ENCODE results near the gene NOD2. TPM values are rescaled to one million over a fixed set of nuclear protein-coding genes. Genes with fewer than 3 reads are reported as not detected.

NOD2 gene
- total and polyA plus RNA-seq, 2 of the 13 experiments (the other 11 are each of a cell fraction or from before 2014, with no cell fraction given) = 0.27 to 0.81 TPM

- TF ChIP-seq BORCS8-MEF2B (CRISPR knock-in tag; IDR thresholded peaks at IDR 0.05) = no peak
- TF ChIP-seq SAFB2 (CRISPR knock-in tag; IDR thresholded peaks at IDR 0.05; ENCODE audit: borderline replicate concordance, low read depth) = no peak
- TF ChIP-seq CCAR2 (optimal IDR thresholded peaks at IDR 0.05; ENCODE audit: low read depth, low read length) = no peak
- no peak for TF ChIP-seq ZNF816 (CRISPR knock-in tag; IDR thresholded peaks at IDR 0.05; ENCODE audit: borderline replicate concordance)
- TF ChIP-seq ZNF414 (CRISPR knock-in tag; IDR thresholded peaks at IDR 0.05) = no peak
- no peak for TF ChIP-seq ZNF329 (CRISPR knock-in tag; IDR thresholded peaks at IDR 0.05; ENCODE audit: low read depth)
- TF ChIP-seq ZSCAN29 (CRISPR knock-in tag; conservative IDR thresholded peaks at IDR 0.05) = no peak
- TF ChIP-seq, protein P1, sequence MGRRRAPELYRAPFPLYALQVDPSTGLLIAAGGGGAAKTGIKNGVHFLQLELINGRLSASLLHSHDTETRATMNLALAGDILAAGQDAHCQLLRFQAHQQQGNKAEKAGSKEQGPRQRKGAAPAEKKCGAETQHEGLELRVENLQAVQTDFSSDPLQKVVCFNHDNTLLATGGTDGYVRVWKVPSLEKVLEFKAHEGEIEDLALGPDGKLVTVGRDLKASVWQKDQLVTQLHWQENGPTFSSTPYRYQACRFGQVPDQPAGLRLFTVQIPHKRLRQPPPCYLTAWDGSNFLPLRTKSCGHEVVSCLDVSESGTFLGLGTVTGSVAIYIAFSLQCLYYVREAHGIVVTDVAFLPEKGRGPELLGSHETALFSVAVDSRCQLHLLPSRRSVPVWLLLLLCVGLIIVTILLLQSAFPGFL (CRISPR knock-in tag; IDR thresholded peaks at IDR 0.05) = no peak
- TF ChIP-seq HOXA3 (CRISPR knock-in tag; IDR thresholded peaks at IDR 0.05) = 0 out of 2 replicates have a peak, but pooled peaks have one; percentile 6
- TF ChIP-seq ZFYVE20 (CRISPR knock-in tag; IDR thresholded peaks at IDR 0.05; ENCODE audit: borderline replicate concordance, low read depth) = no peak
- TF ChIP-seq ZNF784 (CRISPR knock-in tag; IDR thresholded peaks at IDR 0.05; ENCODE audit: borderline replicate concordance) = no peak
- no peak for TF ChIP-seq SYNCRIP (IDR thresholded peaks at IDR 0.05; ENCODE audit: insufficient read depth, low read depth, low read length)
- TF ChIP-seq MBNL3 (CRISPR knock-in tag; conservative IDR thresholded peaks at IDR 0.05) = no peak
- no peak for TF ChIP-seq TOE1 (CRISPR knock-in tag; IDR thresholded peaks at IDR 0.05)
- no peak for TF ChIP-seq ATF5 (CRISPR knock-in tag; IDR thresholded peaks at IDR 0.05; ENCODE audit: low read depth)
- TF ChIP-seq MTF2 (CRISPR knock-in tag; IDR thresholded peaks at IDR 0.05; ENCODE audit: borderline replicate concordance) = no peak
- TF ChIP-seq ZNF597 (CRISPR knock-in tag; IDR thresholded peaks at IDR 0.05) = no peak
- TF ChIP-seq, protein P2, sequence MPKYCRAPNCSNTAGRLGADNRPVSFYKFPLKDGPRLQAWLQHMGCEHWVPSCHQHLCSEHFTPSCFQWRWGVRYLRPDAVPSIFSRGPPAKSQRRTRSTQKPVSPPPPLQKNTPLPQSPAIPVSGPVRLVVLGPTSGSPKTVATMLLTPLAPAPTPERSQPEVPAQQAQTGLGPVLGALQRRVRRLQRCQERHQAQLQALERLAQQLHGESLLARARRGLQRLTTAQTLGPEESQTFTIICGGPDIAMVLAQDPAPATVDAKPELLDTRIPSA (CRISPR knock-in tag; IDR thresholded peaks at IDR 0.05; ENCODE audit: borderline replicate concordance) = no peak
- no peak for TF ChIP-seq RARA (CRISPR knock-in tag; IDR thresholded peaks at IDR 0.05)
- no peak for TF ChIP-seq ZNF205 (CRISPR knock-in tag; IDR thresholded peaks at IDR 0.05)
- no peak for TF ChIP-seq TFE3 (CRISPR knock-in tag; IDR thresholded peaks at IDR 0.05)
- TF ChIP-seq ZNF20 (CRISPR knock-in tag; IDR thresholded peaks at IDR 0.05) = 0 out of 2 replicates have a peak, but pooled peaks have one; percentile 55
Observed at GRCh38 chr16:50665128-50665878, 28.1 kb upstream of the NOD2 start (continued).

Data from HepG2 (cell line).